SU-DHL-6 (cell line): Measurements from ENCODE around the gene ADAM19.

Experiments
- CTCF ChIP-seq: fragments of 200-600 bp; sonication (generic); IDR thresholded peaks from one replicate; pipeline ENCODE4 v1.5.1; 2017; ENCODE audit warnings: antibody characterized with exemption, mild to moderate bottlenecking, low read length, moderate library complexity; ENCODE audit not compliant: insufficient read depth, poor library complexity, severe bottlenecking
- EZH2phosphoT487 ChIP-seq: fragments of 200-600 bp; sonication (generic), shearing (Covaris generic); conservative IDR thresholded peaks from 2 replicates; pipeline ENCODE4 v1.6.1; 2018; ENCODE audit warnings: mild to moderate bottlenecking, antibody characterized with exemption, low read length, moderate library complexity, mixed read lengths

GRCh38 chr5:157502143-157502647 is 73.4 kb downstream of the ADAM19 start:
- TF ChIP-seq CTCF (no peak), EZH2phosphoT487 (no peak)
